ENCODE measurements around the gene TTF2. TPM values are rescaled to one million over a fixed set of nuclear protein-coding genes. Genes with fewer than 3 reads are reported as not detected.

Gene TTF2
- total RNA-seq, 1 experiment from 2014 or later, result 91.4 TPM

GRCh38 chr1:117137281-117137855 lies 77.2 kb downstream of the TTF2 start:
- no peak for TF ChIP-seq CTCF (conservative IDR thresholded peaks at IDR 0.05; ENCODE audit: low read depth, low read length)
- no peak for TF ChIP-seq EZH2 (IDR thresholded peaks at IDR 0.05; ENCODE audit: borderline replicate concordance, low read depth, low read length, poor library complexity, severe bottlenecking)
- no peak for DNase-seq (ENCODE audit: low spot score)
- no peaks in the 10 kb centered on the region for H3K4me1 ChIP-seq (ENCODE audit: insufficient read depth, low read length, poor library complexity, severe bottlenecking)
- no peak overlapping the region for H3K4me3 ChIP-seq (ENCODE audit: low read depth, low read length, poor library complexity, severe bottlenecking)
- BruUV-seq (replicated peaks), result no TSS peak
- ChIA-PET POLR2A (ENCODE audit: low non-redundant PET) (no interaction called here), CTCF (no interaction called here)
- intact Hi-C loops (cut with micrococcal nuclease; ENCODE audit: unreplicated experiment), result no loop called here
- no peaks in the 10 kb centered on the region for H3K9me3 ChIP-seq (ENCODE audit: low read depth, low read length, poor library complexity, severe bottlenecking)
- H3K27me3 ChIP-seq (replicated peaks; ENCODE audit: insufficient read depth, low read depth, low read length, poor library complexity), result no peaks in the 10 kb centered on the region
- no peaks in the 10 kb centered on the region for H3K36me3 ChIP-seq (ENCODE audit: insufficient read depth, low read length, poor library complexity, severe bottlenecking)
- H3K27ac ChIP-seq (ENCODE audit: low read depth, low read length, poor library complexity, severe bottlenecking), result no peak overlapping the region

GRCh38 chr1:117138106-117138505 lies 78.0 kb downstream of the TTF2 start:
- BruUV-seq (replicated peaks), result no TSS peak
- Histone ChIP-seq H3K4me3 (ENCODE audit: low read depth, low read length, poor library complexity, severe bottlenecking) (no peak overlapping the region), H3K36me3 (ENCODE audit: insufficient read depth, low read length, poor library complexity, severe bottlenecking) (no peaks in the 10 kb centered on the region), H3K4me1 (ENCODE audit: insufficient read depth, low read length, poor library complexity, severe bottlenecking) (no peaks in the 10 kb centered on the region), H3K27ac (ENCODE audit: low read depth, low read length, poor library complexity, severe bottlenecking) (no peak overlapping the region), H3K27me3 (replicated peaks; ENCODE audit: insufficient read depth, low read depth, low read length, poor library complexity) (no peaks in the 10 kb centered on the region), H3K9me3 (ENCODE audit: low read depth, low read length, poor library complexity, severe bottlenecking) (no peaks in the 10 kb centered on the region)
- DNase-seq (ENCODE audit: low spot score), result no peak
- intact Hi-C loops (cut with micrococcal nuclease; ENCODE audit: unreplicated experiment), result loop anchor here (2.0 kb wide), 1 partner anchor 19 kb away; no protein-coding TSS in a partner anchor
- CTCF ChIA-PET, result no interaction called here
- POLR2A ChIA-PET (ENCODE audit: low non-redundant PET), result no interaction called here
- TF ChIP-seq EZH2 (IDR thresholded peaks at IDR 0.05; ENCODE audit: borderline replicate concordance, low read depth, low read length, poor library complexity, severe bottlenecking) (no peak), CTCF (conservative IDR thresholded peaks at IDR 0.05; ENCODE audit: low read depth, low read length) (no peak)

- TF ChIP-seq EZH2 (IDR thresholded peaks at IDR 0.05; ENCODE audit: borderline replicate concordance, low read depth, low read length, poor library complexity, severe bottlenecking) (no peak), CTCF (conservative IDR thresholded peaks at IDR 0.05; ENCODE audit: low read depth, low read length) (no peak)
- H3K36me3 ChIP-seq (ENCODE audit: insufficient read depth, low read length, poor library complexity, severe bottlenecking), result no peaks in the 10 kb centered on the region
- no peak for DNase-seq (ENCODE audit: low spot score)
- CTCF ChIA-PET, result no interaction called here
- intact Hi-C loops (cut with micrococcal nuclease; ENCODE audit: unreplicated experiment), result loop anchor here (2.0 kb wide), 1 partner anchor 20 kb away; no protein-coding TSS in a partner anchor
- H3K9me3 ChIP-seq (ENCODE audit: low read depth, low read length, poor library complexity, severe bottlenecking), result no peaks in the 10 kb centered on the region
- H3K27me3 ChIP-seq (replicated peaks; ENCODE audit: insufficient read depth, low read depth, low read length, poor library complexity), result no peaks in the 10 kb centered on the region
- BruUV-seq (replicated peaks), result no TSS peak
- H3K4me3 ChIP-seq (ENCODE audit: low read depth, low read length, poor library complexity, severe bottlenecking), result no peak overlapping the region
- no peaks in the 10 kb centered on the region for H3K4me1 ChIP-seq (ENCODE audit: insufficient read depth, low read length, poor library complexity, severe bottlenecking)
- POLR2A ChIA-PET (ENCODE audit: low non-redundant PET), result no interaction called here
- no peak overlapping the region for H3K27ac ChIP-seq (ENCODE audit: low read depth, low read length, poor library complexity, severe bottlenecking)
Observed at GRCh38 chr1:117138561-117138960, 78.4 kb downstream of the TTF2 start.
